Urinary bladder (tissue), 4 donors: Measurements from ENCODE around the gene MDFI. TPM values are rescaled to one million over a fixed set of nuclear protein-coding genes. Genes with fewer than 3 reads are reported as not detected.

Source experiments
- DNase-seq: peaks from one replicate; pipeline ENCODE4 v3.0.0-alpha.2; 2015; ENCODE audit errors: extremely low spot score
- H3K27ac ChIP-seq: one replicate; pipeline ENCODE4 v1.5.1; 2013; ENCODE audit warnings: low read depth, mild to moderate bottlenecking, moderate library complexity
- H3K36me3 ChIP-seq: one replicate; pipeline ENCODE4 v1.6.1; 2013; ENCODE audit warnings: mild to moderate bottlenecking, moderate library complexity; ENCODE audit not compliant: insufficient read depth
- H3K4me1 ChIP-seq: one replicate; pipeline ENCODE4 v1.6.1; 2013; ENCODE audit warnings: mild to moderate bottlenecking, moderate library complexity; ENCODE audit not compliant: insufficient read depth
- H3K4me3 ChIP-seq: one replicate; pipeline ENCODE4 v1.5.1; 2013; ENCODE audit warnings: low read depth, low read length
- WGBS: extraction: QIAGEN DNeasy Blood & Tissue Kit; methylation state at CpG from one replicate; pipeline ENCODE4 v1.1.7; 2013; 5-methylcytosine and 5-hydroxymethylcytosine counted together
- polyA plus RNA-seq: library from polyadenylated mRNA; stranded (reverse); fragments of 200-250 nt; gene quantifications from one replicate; pipeline ENCODE4 v1.2.3, GENCODE V29; 2013
- total RNA-seq: library from RNA; depleted of rRNA; stranded (reverse); fragments of >200 nt; gene quantifications from one replicate; pipeline ENCODE4 v1.2.3, GENCODE V29; 2014
- donor health status: healthy with polysubstance abuse.
- donor health status: healthy.

Gene MDFI
- total and polyA plus RNA-seq, 2 donors = 20.6 to 32.6 TPM

DNA sequence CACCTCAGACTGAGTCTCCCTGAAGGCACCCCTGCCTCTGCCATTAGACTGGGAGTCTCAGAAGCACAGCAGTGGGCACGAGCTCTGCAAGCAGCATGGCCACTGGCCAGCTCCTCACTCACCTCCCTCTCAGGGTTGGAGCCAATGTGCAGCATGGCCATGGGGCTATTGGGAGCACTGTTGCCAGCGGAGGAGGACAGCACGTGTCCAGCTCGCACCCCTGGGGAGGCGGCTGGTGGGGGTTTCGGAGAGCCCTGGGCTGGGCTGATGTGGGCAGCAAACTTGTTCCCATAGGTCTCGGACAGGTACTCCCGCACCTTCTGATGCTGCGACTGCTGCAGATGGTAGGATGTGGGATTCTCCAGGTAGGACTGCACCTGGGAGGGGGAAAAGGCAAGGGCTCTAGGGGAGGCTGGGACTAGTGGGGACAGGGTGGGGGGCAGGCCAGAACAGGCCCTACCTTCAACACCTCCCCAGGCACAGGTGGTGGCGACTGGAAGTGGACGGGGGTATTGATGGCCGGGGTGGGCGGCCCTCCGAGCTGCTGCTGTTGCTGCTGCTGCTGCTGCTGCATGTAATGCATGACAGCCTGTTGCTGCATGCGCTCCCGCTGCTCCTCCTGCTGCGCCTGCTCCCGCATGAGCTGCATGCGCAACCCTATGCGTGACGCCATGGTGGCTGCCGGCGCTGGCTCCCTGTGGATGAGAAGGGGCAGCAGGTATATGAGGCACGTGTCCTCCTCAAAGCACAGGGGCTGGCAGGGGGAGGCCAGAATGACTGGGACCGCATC, 52.5 kb downstream of the MDFI start:
- Histone ChIP-seq H3K36me3 (peaks cover 2% of the 10 kb centered on the region), H3K4me1 (no peaks in the 10 kb centered on the region), H3K27ac (no peak overlapping the region), H3K4me3 (no peak overlapping the region)
- WGBS = 94% methylated on average over 25 of the region's 25 CpGs
- no peak for DNase-seq

- no peak for DNase-seq
- no peak overlapping the region for H3K4me3 ChIP-seq
- H3K4me1 ChIP-seq = no peaks in the 10 kb centered on the region
- no peak overlapping the region for H3K27ac ChIP-seq
- 87% methylated on average over 8 of the region's 8 CpGs for WGBS
- H3K36me3 ChIP-seq = no peaks in the 10 kb centered on the region
Measured at GRCh38 chr6:41691426-41692079, 53.3 kb downstream of the MDFI start.

- Histone ChIP-seq H3K36me3 (no peaks in the 10 kb centered on the region), H3K27ac (no peak overlapping the region)
- DNase-seq = no peak
Measured at GRCh38 chr6:41692080-41692675, 53.9 kb downstream of the MDFI start.

DNA sequence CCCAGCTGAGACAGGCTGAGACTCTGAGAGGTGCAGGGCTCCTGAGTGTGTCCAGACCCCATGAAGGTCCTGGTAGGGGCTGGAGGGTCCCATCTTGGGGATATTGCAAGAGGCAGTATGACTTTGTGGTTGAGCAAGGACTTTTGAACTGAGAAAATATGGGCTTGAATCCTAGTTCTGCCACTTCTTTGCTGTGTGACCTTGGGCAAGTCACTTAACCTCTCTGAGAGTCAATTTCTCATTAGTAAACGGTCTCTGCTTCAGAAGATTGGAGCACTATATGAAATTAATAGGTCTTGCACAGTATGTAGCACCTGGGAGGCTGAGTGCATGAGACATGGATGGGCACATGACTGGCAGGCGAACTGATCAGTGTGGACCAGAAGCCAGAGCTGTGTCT, 54.5 kb downstream of the MDFI start:
- Histone ChIP-seq H3K4me3 (no peak overlapping the region), H3K4me1 (no peaks in the 10 kb centered on the region), H3K36me3 (no peaks in the 10 kb centered on the region), H3K27ac (no peak overlapping the region)
- WGBS = 92% methylated on average over 2 of the region's 2 CpGs
- no peak for DNase-seq

More at GRCh38 chr6:41692080-41692675, 53.9 kb downstream of the MDFI start:
- Histone ChIP-seq H3K4me3 (no peak overlapping the region), H3K4me1 (no peaks in the 10 kb centered on the region)

GRCh38 chr6:41693281-41694240, 55.3 kb downstream of the MDFI start:
- DNase-seq = no peak
- no peak overlapping the region for H3K27ac ChIP-seq
- WGBS = 82% methylated on average over 10 of the region's 10 CpGs
- no peaks in the 10 kb centered on the region for H3K4me1 ChIP-seq
- no peaks in the 10 kb centered on the region for H3K36me3 ChIP-seq
- no peak overlapping the region for H3K4me3 ChIP-seq

DNA sequence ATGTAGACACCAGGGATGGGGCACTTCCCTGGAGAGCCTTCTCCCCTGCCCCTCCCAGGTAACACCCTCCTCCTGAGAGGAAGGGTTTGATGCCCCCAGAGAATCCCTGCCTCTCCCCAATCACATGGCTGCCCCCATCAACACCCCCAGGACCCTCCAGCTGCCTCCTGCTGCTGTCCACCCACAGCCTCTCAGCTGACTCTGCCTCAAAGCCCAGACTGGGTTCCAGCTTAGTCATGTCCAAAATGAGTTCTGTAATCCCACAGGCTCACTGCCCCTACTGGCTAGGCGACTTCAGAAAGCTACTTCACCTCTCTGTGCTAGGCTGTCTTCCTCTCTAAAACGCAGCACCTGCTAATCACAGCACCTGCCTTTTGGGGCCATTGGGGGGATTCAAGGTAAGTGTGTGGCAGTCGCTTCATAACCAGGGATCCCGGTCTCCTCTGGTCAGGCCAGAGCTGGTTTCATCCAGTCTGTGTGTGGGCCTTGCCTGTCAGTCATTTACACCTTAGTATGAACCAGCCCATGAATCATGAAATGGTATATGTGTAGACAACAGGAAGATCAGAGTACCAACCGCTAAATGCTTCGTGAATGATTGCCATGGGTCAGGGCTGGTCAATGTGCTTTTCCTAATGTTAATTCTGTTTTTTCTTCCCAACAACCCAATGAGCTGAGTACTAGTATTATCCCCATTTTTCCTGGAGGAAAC, 56.7 kb downstream of the MDFI start:
- H3K4me1 ChIP-seq = no peaks in the 10 kb centered on the region
- H3K36me3 ChIP-seq = no peaks in the 10 kb centered on the region
- no peak overlapping the region for H3K4me3 ChIP-seq
- no peak for DNase-seq
- H3K27ac ChIP-seq = no peak overlapping the region
- 76% methylated on average over 6 of the region's 6 CpGs for WGBS

GRCh38 chr6:41695825-41696224, 57.6 kb downstream of the MDFI start:
- no peak for DNase-seq
- Histone ChIP-seq H3K36me3 (no peaks in the 10 kb centered on the region), H3K4me1 (no peaks in the 10 kb centered on the region), H3K27ac (no peak overlapping the region), H3K4me3 (no peak overlapping the region)
- WGBS = 91% methylated on average over 6 of the region's 6 CpGs

DNA sequence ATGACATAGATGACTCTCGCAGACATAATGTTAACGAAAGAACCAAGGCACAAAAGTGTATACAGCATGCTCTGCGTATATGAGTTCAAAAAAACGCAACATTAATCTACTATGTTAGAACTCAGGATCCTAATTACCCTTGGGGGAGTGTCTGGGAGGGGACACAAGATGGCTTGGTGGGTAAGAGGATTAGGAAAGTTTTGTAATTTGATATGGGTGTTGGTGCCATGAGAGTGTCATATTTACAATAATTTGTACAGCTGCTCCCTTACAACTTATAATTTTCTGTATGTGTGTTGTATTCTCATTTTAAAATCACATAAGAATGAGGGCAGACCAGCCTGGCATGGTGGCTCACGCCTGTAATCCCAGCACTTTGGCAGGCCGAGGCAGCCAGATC, 58.5 kb downstream of the MDFI start:
- H3K4me3 ChIP-seq = no peak overlapping the region
- no peaks in the 10 kb centered on the region for H3K36me3 ChIP-seq
- no peak for DNase-seq
- no peaks in the 10 kb centered on the region for H3K4me1 ChIP-seq
- no peak overlapping the region for H3K27ac ChIP-seq
- 96% methylated on average over 6 of the region's 6 CpGs for WGBS

DNA sequence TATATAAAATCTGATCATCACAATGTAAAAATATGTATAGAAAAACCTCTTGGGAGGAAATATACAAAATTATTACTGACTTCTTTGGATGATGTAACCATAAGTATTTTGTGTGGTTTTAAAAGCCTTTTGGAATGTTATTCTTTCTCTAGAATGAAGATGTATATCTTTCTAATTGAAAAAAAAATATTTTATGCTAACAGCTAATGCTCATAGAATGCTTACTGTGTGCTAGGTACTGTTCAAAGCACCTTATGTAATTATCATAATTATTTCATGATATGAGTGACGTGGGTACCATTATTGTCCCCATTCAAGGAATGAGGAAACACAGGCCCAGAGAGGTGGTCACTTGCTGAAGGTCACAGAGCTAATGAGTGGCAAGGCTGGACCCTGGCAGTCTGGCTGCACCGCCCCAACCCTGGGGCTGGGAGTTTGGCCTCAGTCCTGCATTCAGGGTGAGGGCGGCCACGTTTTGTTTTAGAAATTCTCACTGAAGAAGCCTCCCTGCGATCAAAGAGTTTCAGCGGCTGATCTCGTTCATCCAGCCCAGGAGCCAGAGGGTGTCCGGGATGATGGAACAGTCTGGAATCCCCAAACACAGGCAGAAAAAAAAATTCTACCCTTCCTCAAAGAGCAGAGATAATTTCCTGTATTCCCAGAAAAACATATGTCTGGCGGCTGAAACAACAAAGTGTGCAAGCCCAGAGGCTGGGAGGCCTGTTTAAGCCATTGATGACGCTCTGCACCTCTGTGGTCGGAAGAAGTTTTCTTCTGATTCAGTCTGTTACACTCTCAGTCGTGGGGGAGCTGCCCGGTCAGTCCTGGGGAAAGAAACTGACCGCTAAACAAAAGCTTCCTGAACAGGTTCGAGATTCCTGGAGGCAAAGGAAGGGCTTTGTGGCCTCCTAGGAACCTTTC, 59.9 kb downstream of the MDFI start:
- Histone ChIP-seq H3K36me3 (no peaks in the 10 kb centered on the region), H3K4me1 (no peaks in the 10 kb centered on the region), H3K27ac (no peak overlapping the region), H3K4me3 (no peak overlapping the region)
- WGBS = 61% methylated on average over 15 of the region's 15 CpGs
- no peak for DNase-seq

DNA sequence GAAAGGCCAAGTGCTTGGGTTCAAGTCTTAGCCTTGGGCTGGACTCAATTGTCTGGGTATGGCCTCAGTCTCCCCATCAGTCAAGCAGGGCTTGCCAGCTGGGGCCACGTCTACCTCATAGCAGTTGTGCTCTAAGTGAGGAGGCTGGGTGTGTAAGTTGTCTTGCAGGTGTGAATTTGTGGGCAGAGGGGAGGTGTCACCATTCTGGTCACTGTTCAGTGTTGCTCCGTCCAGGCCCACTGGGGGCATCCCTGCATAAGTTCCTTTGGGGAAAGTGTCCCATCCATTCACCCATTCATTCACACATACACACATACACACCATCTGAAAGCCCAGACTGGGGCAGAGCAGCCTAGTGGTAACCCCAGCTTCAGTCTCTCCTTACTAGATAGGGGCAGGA, 60.8 kb downstream of the MDFI start:
- H3K4me1 ChIP-seq = no peaks in the 10 kb centered on the region
- 83% methylated on average over 2 of the region's 2 CpGs for WGBS
- peaks cover 2% of the 10 kb centered on the region for H3K36me3 ChIP-seq
- DNase-seq = no peak
- H3K4me3 ChIP-seq = no peak overlapping the region
- no peak overlapping the region for H3K27ac ChIP-seq

DNA sequence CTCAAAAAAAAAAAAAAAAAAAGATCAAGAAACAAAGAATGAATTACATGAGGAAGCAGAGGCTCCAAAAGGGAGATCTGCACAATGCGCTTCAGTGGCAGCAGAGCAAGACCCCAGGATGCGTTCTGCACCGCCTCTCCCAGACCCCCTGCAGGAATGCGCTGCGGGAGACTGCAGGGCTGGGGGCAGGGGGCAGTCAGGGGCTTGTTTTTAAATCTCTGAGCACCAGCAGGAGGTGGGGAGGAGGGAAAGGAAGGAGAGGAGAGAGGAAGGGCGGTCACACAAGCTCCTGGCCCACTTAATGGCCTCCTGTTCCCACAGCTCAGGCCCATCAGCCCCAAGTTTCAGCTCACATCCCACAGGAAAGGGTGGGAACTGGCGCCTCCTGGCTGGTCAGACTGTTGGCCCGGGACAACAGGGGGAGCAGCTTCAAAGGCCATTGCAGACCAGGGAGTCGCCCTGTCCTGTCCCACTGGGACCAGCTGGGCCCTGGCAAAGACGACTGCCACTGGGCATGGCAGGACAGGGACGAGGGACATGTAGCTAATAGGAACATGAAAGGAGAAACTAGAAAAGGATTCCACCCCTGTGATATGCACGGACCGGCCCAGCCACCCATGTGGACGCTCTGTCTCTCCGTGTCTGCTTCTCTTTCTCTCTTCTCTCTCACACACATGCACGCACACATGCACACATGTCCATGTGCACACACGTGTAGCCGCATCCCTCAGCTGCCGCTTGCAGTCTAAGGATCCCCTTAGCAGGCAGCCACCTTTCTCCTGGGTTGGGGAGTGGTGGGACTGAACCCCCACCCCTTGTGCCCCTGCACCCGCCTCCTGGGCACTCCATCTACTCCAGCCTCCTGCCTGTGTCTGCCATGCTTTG, 62.4 kb downstream of the MDFI start:
- Histone ChIP-seq H3K4me3 (no peak overlapping the region), H3K36me3 (peaks cover 2% of the 10 kb centered on the region), H3K4me1 (no peaks in the 10 kb centered on the region), H3K27ac (no peak overlapping the region)
- no peak for DNase-seq
- 84% methylated on average over 20 of the region's 20 CpGs for WGBS
